Measurements from ENCODE around the gene NEURL2. TPM values are rescaled to one million over a fixed set of nuclear protein-coding genes. Genes with fewer than 3 reads are reported as not detected.
A peak's percentile ranks its signal among the peaks of the same experiment; 100 is the strongest.
"Not testable (repeated sequence)": the region's sequence is repeated elsewhere in the genome, so short reads cannot be mapped to it uniquely, and the experiment has no call there.

The NEURL2 gene
- total RNA-seq (2014; rRNA removed; shearing (Covaris generic); ENCODE audit: low replicate concordance): 3.4 and 5.2 TPM in 2 replicates

GRCh38 chr20:45890985-45891983 lies at the start of gene NEURL2, which contains the start of gene CTSA:
Gene NEURL2 (minus strand): TSS chr20:45891208. CDS start chr20:45890991, 217 bp downstream.
Gene CTSA (plus strand): TSS chr20:45891335. CDS start chr20:45891569, 234 bp downstream.
- DNase-seq (ENCODE audit: low read depth): peak; percentile 91
- in situ Hi-C loops (cut with HindIII; ENCODE audit: low pct_unique_long_range_greater_than_20kb, low sequenced_read_pairs): no loop called here

GRCh38 chr20:45940469-45940868 lies 49.5 kb upstream of the NEURL2 start:
- DNase-seq (ENCODE audit: low read depth): no peak
- in situ Hi-C loops (cut with HindIII; ENCODE audit: low pct_unique_long_range_greater_than_20kb, low sequenced_read_pairs): no loop called here

GRCh38 chr20:45940053-45940452 lies 49.0 kb upstream of the NEURL2 start:
- in situ Hi-C loops (cut with HindIII; ENCODE audit: low pct_unique_long_range_greater_than_20kb, low sequenced_read_pairs): no loop called here
- no peak for DNase-seq (ENCODE audit: low read depth)

- DNase-seq (ENCODE audit: low read depth): no peak
- in situ Hi-C loops (cut with HindIII; ENCODE audit: low pct_unique_long_range_greater_than_20kb, low sequenced_read_pairs): no loop called here
Measured at GRCh38 chr20:45938727-45939438, 47.9 kb upstream of the NEURL2 start.

GRCh38 chr20:45937765-45938164 lies 46.8 kb upstream of the NEURL2 start:
- DNase-seq (ENCODE audit: low read depth): no peak
- in situ Hi-C loops (cut with HindIII; ENCODE audit: low pct_unique_long_range_greater_than_20kb, low sequenced_read_pairs): no loop called here

- DNase-seq (ENCODE audit: low read depth): no peak
- in situ Hi-C loops (cut with HindIII; ENCODE audit: low pct_unique_long_range_greater_than_20kb, low sequenced_read_pairs): no loop called here
Measured at GRCh38 chr20:45935416-45936046, 44.5 kb upstream of the NEURL2 start.

GRCh38 chr20:45934586-45935415 lies 43.8 kb upstream of the NEURL2 start, which contains the start of gene PCIF1:
Gene PCIF1 (plus strand): TSS chr20:45934683. CDS start chr20:45939000, 4,317 bp downstream.
- in situ Hi-C loops (cut with HindIII; ENCODE audit: low pct_unique_long_range_greater_than_20kb, low sequenced_read_pairs): no loop called here
- DNase-seq (ENCODE audit: low read depth): peak; percentile 99

- no peak for DNase-seq (ENCODE audit: low read depth)
Measured at GRCh38 chr20:45934046-45934585, 43.1 kb upstream of the NEURL2 start.

GRCh38 chr20:45933266-45934045 lies 42.4 kb upstream of the NEURL2 start:
- DNase-seq (ENCODE audit: low read depth): peak; percentile 79
- in situ Hi-C loops (cut with HindIII; ENCODE audit: low pct_unique_long_range_greater_than_20kb, low sequenced_read_pairs): no loop called here

More at GRCh38 chr20:45934046-45934585, 43.1 kb upstream of the NEURL2 start:
- in situ Hi-C loops (cut with HindIII; ENCODE audit: low pct_unique_long_range_greater_than_20kb, low sequenced_read_pairs): no loop called here

- in situ Hi-C loops (cut with HindIII; ENCODE audit: low pct_unique_long_range_greater_than_20kb, low sequenced_read_pairs); DNase-seq (ENCODE audit: low read depth): not testable (repeated sequence)
Measured at GRCh38 chr20:45931680-45932079, 40.7 kb upstream of the NEURL2 start.

- no peak for DNase-seq (ENCODE audit: low read depth)
- in situ Hi-C loops (cut with HindIII; ENCODE audit: low pct_unique_long_range_greater_than_20kb, low sequenced_read_pairs): no loop called here
Measured at GRCh38 chr20:45927071-45927878, 36.3 kb upstream of the NEURL2 start.

GRCh38 chr20:45926731-45927070 lies 35.7 kb upstream of the NEURL2 start:
- in situ Hi-C loops (cut with HindIII; ENCODE audit: low pct_unique_long_range_greater_than_20kb, low sequenced_read_pairs): no loop called here

GRCh38 chr20:45925821-45926506 lies 35.0 kb upstream of the NEURL2 start:
- in situ Hi-C loops (cut with HindIII; ENCODE audit: low pct_unique_long_range_greater_than_20kb, low sequenced_read_pairs): no loop called here
- no peak for DNase-seq (ENCODE audit: low read depth)

More at GRCh38 chr20:45926731-45927070, 35.7 kb upstream of the NEURL2 start:
- no peak for DNase-seq (ENCODE audit: low read depth)

GRCh38 chr20:45924391-45925261 lies 33.6 kb upstream of the NEURL2 start:
- no peak for DNase-seq (ENCODE audit: low read depth)
- in situ Hi-C loops (cut with HindIII; ENCODE audit: low pct_unique_long_range_greater_than_20kb, low sequenced_read_pairs): no loop called here

Data from Caki2 (cell line).